ENCODE results near the gene OR1S2. TPM values are rescaled to one million over a fixed set of nuclear protein-coding genes. Genes with fewer than 3 reads are reported as not detected.

OR1S2 gene
- total RNA-seq, 1 donor from 2014 or later, result not detected

DNA sequence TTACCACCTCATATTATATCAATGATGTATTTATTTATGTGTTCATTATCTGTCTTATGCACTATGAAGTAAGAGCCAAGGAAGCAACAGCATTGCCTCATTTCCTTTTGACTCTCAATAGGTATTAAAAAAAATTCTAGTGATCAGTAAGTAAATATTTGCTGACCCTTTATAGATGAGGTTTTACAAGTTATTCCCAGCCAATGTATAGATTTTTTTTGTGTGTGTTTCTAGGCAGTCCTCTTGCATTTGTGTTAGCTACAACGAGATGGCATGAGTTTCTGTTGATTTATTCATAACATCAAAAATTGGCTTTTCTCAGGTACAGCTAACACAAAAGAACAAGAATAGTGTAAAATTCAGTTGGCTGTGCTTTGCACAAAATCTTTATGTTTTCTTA lies 4.7 kb downstream of the OR1S2 start:
- Mint-ChIP-seq H3K27ac (ENCODE audit: unreplicated experiment) (no peak overlapping the region), H3K9me3 (ENCODE audit: unreplicated experiment) (peaks cover 13% of the 10 kb centered on the region), H3K4me3 (ENCODE audit: unreplicated experiment) (no peak overlapping the region), H3K4me1 (ENCODE audit: unreplicated experiment) (no peaks in the 10 kb centered on the region), H3K27me3 (ENCODE audit: unreplicated experiment) (no peaks in the 10 kb centered on the region), H3K36me3 (ENCODE audit: unreplicated experiment) (no peaks in the 10 kb centered on the region)
- DNase-seq (ENCODE audit: extremely low spot score, unreplicated experiment), result no peak
- no peak for TF ChIP-seq CTCF (IDR thresholded peaks at IDR 0.05)

DNA sequence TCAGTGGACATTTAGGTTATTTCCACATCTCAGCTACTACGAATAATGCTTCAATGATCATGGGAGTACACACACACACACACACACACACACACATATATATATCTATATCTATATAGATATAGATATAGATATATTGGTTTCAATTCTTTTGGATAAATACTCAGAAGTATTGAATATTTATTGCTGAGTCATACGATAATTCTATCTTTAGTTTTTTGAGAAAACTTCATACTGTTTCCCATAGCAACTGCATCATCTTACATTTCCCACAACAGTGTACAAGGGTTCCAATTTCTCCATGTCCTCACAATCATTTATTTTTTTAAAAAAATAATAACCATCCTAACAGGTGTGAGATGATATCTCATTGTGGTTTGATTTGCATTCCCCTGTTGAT lies 8.0 kb downstream of the OR1S2 start:
- H3K27ac Mint-ChIP-seq (ENCODE audit: unreplicated experiment), result no peak overlapping the region
- peaks cover 13% of the 10 kb centered on the region for H3K9me3 Mint-ChIP-seq (ENCODE audit: unreplicated experiment)

GRCh38 chr11:58193391-58193790 lies 10.6 kb downstream of the OR1S2 start:
- Mint-ChIP-seq H3K4me3 (ENCODE audit: unreplicated experiment) (no peak overlapping the region), H3K4me1 (ENCODE audit: unreplicated experiment) (no peaks in the 10 kb centered on the region), H3K27ac (ENCODE audit: unreplicated experiment) (no peak overlapping the region), H3K27me3 (ENCODE audit: unreplicated experiment) (no peaks in the 10 kb centered on the region), H3K9me3 (ENCODE audit: unreplicated experiment) (peaks cover 13% of the 10 kb centered on the region), H3K36me3 (ENCODE audit: unreplicated experiment) (no peaks in the 10 kb centered on the region)
- DNase-seq (ENCODE audit: extremely low spot score, unreplicated experiment), result no peak
- TF ChIP-seq CTCF (IDR thresholded peaks at IDR 0.05), result no peak

More for the DNA sequence above, 8.0 kb downstream of the OR1S2 start:
- Mint-ChIP-seq H3K4me3 (ENCODE audit: unreplicated experiment) (no peak overlapping the region), H3K27me3 (ENCODE audit: unreplicated experiment) (no peaks in the 10 kb centered on the region), H3K36me3 (ENCODE audit: unreplicated experiment) (no peaks in the 10 kb centered on the region), H3K4me1 (ENCODE audit: unreplicated experiment) (no peaks in the 10 kb centered on the region)
- no peak for TF ChIP-seq CTCF (IDR thresholded peaks at IDR 0.05)
- no peak for DNase-seq (ENCODE audit: extremely low spot score, unreplicated experiment)

GRCh38 chr11:58192229-58192628 lies 11.7 kb downstream of the OR1S2 start:
- no peak overlapping the region for H3K27ac Mint-ChIP-seq (ENCODE audit: unreplicated experiment)
- no peak for DNase-seq (ENCODE audit: extremely low spot score, unreplicated experiment)
- peaks cover 1% of the 10 kb centered on the region for H3K9me3 Mint-ChIP-seq (ENCODE audit: unreplicated experiment)
- no peak for TF ChIP-seq CTCF (IDR thresholded peaks at IDR 0.05)
- no peaks in the 10 kb centered on the region for H3K36me3 Mint-ChIP-seq (ENCODE audit: unreplicated experiment)
- no peaks in the 10 kb centered on the region for H3K27me3 Mint-ChIP-seq (ENCODE audit: unreplicated experiment)
- H3K4me1 Mint-ChIP-seq (ENCODE audit: unreplicated experiment), result no peaks in the 10 kb centered on the region
- no peak overlapping the region for H3K4me3 Mint-ChIP-seq (ENCODE audit: unreplicated experiment)

- Mint-ChIP-seq H3K4me1 (ENCODE audit: unreplicated experiment) (no peaks in the 10 kb centered on the region), H3K36me3 (ENCODE audit: unreplicated experiment) (no peaks in the 10 kb centered on the region), H3K27ac (ENCODE audit: unreplicated experiment) (no peak within 1 kb of the TSS), H3K9me3 (ENCODE audit: unreplicated experiment) (no peaks in the 10 kb centered on the region), H3K27me3 (ENCODE audit: unreplicated experiment) (no peaks in the 10 kb centered on the region), H3K4me3 (ENCODE audit: unreplicated experiment) (no peak within 1 kb of the TSS)
- no peak for TF ChIP-seq CTCF (IDR thresholded peaks at IDR 0.05)
- no peak for DNase-seq (ENCODE audit: extremely low spot score, unreplicated experiment)
These were observed 15.2 kb downstream of the OR1S2 start, which contains the start of gene OR9Q2 for GRCh38 chr11:58188770-58189169. OR9Q2 (plus strand) TSS chr11:58189070; CDS start chr11:58190491, 1,421 bp downstream.

All from osteocyte (in vitro differentiated cells).